Astrocyte of the spinal cord (primary cell): ENCODE data around the gene KRIT1.

Source experiments
- DNase-seq: peaks from one replicate; pipeline ENCODE4 v3.0.0; 2011; ENCODE audit warnings: low read depth, low spot score
- H3K4me3 ChIP-seq: 2 replicates; pipeline ENCODE4 v1.5.1; 2011; ENCODE audit warnings: low read depth, mild to moderate bottlenecking, low read length, moderate library complexity
- CTCF ChIP-seq: IDR thresholded peaks from 2 replicates; pipeline ENCODE4 v1.5.1; 2012; ENCODE audit warnings: low read depth, mild to moderate bottlenecking, low read length, inconsistent platforms
- in situ Hi-C: cut with HindIII; loops from 2 replicates; pipeline ENCODE4 v1.10.0; 2017; ENCODE audit warnings: low sequenced_read_pairs

Gene KRIT1

GRCh38 chr7:92228742-92229141, 17.0 kb downstream of the KRIT1 start:
- no peak overlapping the region for H3K4me3 ChIP-seq
- in situ Hi-C loops, result no loop called here
- TF ChIP-seq CTCF, result no peak
- DNase-seq, result no peak

GRCh38 chr7:92228100-92228499, 17.6 kb downstream of the KRIT1 start:
- in situ Hi-C loops, result no loop called here
- H3K4me3 ChIP-seq, result no peak overlapping the region
- DNase-seq, result no peak

GRCh38 chr7:92226981-92227380, 18.7 kb downstream of the KRIT1 start:
- no peak for TF ChIP-seq CTCF
- no peak for DNase-seq
- in situ Hi-C loops, result no loop called here
- H3K4me3 ChIP-seq, result no peak overlapping the region

More at GRCh38 chr7:92228100-92228499, 17.6 kb downstream of the KRIT1 start:
- no peak for TF ChIP-seq CTCF

DNA sequence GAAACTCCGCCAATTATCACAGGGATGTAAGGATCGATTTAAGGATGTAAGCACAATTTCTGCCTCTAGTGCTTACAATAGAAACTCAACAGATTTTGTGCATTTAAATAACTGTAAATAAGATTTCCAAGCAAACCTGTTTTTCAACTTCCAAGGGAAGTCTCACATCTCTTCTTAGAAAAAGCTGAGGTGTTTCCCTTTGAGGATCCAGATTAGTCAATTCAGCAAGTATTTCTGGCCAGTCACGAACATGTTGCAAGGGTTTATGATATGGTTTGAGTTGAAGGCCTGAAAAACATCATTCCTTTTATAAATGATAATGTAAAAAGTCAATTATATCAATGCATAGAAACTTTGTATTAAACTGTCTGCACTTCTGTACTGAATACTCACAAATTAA, 23.9 kb downstream of the KRIT1 start:
- no peak for DNase-seq
- H3K4me3 ChIP-seq, result no peak overlapping the region
- no peak for TF ChIP-seq CTCF
- in situ Hi-C loops, result no loop called here

DNA sequence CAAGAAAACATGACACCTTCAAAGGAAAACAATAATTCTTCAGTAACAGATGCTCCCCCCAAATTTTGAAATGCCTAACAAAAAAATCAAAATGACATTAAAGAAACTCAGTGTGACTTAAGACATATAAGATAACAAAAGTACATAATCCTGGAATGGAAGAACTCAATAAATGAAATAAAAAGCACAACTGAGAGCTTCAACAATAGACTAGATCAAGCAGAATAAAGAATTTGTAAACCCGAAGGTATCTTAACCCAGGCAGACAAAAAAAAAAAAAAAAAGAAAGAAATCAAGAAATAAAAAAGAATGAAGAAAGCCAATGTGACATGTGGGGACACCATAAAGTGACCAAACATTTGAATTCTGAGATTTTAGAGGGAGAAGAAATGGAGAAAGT, 39.0 kb downstream of the KRIT1 start:
- TF ChIP-seq CTCF, result no peak
- H3K4me3 ChIP-seq, result no peak overlapping the region
- in situ Hi-C loops, result no loop called here
- no peak for DNase-seq

- no peak for DNase-seq
- no peak for TF ChIP-seq CTCF
- in situ Hi-C loops, result no loop called here
- no peak overlapping the region for H3K4me3 ChIP-seq
These were observed 39.7 kb downstream of the KRIT1 start for GRCh38 chr7:92205987-92206386.

GRCh38 chr7:92200791-92201190, 44.9 kb downstream of the KRIT1 start:
- no peak overlapping the region for H3K4me3 ChIP-seq
- in situ Hi-C loops, result no loop called here
- no peak for TF ChIP-seq CTCF
- no peak for DNase-seq
